SKM-1 (cell line): Measurements from ENCODE around the gene RHBDL1.
A peak's percentile ranks its signal among the peaks of the same experiment; 100 is the strongest.
"Not testable (repeated sequence)": the region's sequence is repeated elsewhere in the genome, so short reads cannot be mapped to it uniquely, and the experiment has no call there.

Experiments
- DNase-seq: peaks from one replicate; lab custom pipeline; 2025; ENCODE audit not compliant: unreplicated experiment; lab: John Stamatoyannopoulos, UW

Gene RHBDL1

GRCh38 chr16:704552-705380 lies 29.3 kb downstream of the RHBDL1 start:
- DNase-seq, result no peak

- no peak for DNase-seq
Observed at GRCh38 chr16:705431-706188, 30.1 kb downstream of the RHBDL1 start, which contains the start of gene FBXL16. TSS of gene FBXL16 (minus strand) at chr16:705801. CDS start at chr16:697405, 8,396 bp downstream.

DNA sequence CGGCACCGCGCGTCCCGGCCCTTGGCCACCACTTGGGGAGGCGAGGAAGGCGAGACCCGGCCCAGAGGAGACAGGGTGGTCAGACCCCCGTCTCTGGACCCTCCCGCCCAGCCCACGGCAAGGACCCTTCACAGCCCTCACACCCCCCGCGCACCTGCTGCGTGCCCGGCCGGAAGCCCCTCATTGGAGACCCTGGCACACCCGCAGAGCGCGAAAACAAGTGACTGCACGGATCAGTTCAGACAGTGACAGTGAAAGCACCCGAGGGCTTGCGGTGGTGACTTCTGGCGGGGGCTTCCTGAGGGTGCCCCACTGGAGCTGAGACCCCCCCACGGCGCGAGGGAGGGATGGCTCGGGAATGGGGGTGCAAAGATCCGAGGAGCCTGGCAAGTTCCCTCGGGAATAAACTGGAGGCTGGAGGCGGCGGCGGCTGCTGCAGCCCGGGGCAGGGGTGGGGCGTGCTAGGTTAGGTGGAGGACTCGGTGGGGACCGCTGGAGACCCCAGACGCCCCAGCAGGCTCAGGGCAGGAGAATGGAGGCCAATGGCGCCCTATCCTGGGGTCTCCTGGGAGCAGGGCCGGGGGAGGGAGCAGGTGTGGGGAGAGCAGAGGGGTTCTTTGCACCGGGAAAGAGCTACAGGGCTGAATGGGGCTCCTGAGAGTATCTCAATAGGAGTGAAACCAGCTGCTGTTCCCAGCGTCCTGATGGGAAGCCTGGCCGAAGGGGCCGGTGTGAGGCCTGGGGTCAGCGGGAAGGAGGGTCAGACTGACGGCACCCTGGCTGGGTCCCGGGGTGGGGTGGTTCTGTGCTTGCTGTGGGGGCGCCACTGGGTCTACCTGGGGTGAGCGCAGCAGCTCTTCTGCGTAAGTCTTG lies 31.0 kb downstream of the RHBDL1 start:
- DNase-seq, result no peak

GRCh38 chr16:707062-707538 lies 31.6 kb downstream of the RHBDL1 start:
- no peak for DNase-seq

DNA sequence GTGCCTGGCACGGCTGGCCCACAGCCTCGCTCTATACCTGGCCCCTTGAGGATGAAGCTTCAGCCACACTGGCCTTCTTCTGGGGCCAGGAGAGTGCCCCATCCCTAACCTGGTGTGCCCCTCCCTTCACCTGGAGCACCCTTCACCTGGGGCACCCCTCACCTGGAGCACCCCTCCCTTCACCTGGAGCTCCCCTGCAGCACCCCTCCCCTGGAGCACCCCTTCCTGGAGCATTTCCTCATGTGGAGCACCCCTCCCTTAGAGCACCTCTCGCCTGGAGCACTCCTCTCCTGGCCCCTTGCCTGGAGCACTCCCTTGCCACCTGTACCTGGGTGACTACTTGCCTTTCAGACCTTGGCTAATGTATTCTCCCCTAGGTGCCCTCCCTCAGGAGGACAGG lies 32.5 kb downstream of the RHBDL1 start:
- no peak for DNase-seq

DNA sequence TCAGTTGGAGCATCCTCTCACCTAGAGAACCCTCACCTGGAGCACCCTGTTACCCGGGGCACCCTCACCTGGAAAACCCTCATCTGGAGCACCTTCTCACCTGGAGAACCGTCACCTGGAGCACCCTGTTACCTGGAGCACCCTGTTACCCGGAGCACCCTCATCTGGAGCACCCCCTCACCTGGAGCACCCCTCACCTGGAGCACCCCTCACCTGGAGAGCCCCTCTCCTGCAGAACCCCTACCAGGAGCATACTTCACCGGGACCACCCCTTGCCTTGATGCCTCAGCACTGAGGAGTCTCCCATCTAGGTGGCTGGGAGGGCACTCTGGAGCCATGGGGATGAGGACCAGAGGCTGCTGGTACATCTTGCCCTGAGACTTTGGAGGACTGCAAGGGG lies 33.5 kb downstream of the RHBDL1 start:
- no peak for DNase-seq

DNA sequence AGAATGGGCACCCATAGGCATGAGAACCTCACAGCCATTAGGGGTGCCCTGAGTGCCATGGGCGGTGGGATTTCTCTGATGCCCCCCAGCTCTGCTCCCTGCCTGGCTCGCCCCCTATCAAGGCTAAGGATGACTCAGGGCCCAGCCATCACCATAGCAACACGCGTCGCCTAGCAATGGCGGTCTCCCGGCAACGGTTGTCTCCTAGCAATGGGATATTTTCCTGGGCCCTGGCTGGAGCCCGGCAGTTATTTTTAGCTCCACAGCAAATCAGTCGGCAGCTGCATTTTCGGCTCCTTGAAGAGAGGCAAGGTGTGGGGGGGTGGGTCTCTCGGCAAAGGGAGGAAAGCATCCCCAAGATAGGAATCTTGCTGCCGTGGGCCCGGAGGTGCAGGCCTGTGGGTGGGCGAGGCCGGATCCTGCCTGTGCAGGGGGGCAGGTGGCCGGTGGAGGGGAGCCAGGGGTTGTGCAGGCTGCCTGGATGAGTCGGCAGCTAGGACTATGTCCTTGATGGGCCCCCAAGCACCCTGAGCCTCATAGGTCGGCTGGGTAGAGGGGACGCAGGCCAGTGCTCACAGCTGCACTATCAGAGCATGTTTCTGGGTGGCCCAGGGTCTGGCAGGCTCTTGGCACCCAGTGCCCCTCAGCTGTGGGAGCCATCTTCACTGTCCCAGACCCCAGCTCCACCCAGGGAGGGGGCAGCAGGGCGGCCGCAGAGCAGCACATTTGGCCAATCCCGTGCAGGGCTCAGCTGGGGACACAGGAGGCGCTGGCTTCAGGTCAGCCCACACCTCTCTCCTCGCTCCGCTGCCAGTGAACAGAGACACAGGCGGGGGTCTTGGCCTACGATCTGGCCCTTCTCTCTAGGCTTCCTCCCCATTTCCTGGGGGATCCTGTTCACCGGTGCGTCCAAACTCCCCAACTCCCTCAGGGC lies 34.4 kb downstream of the RHBDL1 start:
- no peak for DNase-seq

GRCh38 chr16:710500-711075 lies 35.1 kb downstream of the RHBDL1 start:
- no peak for DNase-seq

- no peak for DNase-seq
Observed at GRCh38 chr16:711084-711483, 35.6 kb downstream of the RHBDL1 start.

DNA sequence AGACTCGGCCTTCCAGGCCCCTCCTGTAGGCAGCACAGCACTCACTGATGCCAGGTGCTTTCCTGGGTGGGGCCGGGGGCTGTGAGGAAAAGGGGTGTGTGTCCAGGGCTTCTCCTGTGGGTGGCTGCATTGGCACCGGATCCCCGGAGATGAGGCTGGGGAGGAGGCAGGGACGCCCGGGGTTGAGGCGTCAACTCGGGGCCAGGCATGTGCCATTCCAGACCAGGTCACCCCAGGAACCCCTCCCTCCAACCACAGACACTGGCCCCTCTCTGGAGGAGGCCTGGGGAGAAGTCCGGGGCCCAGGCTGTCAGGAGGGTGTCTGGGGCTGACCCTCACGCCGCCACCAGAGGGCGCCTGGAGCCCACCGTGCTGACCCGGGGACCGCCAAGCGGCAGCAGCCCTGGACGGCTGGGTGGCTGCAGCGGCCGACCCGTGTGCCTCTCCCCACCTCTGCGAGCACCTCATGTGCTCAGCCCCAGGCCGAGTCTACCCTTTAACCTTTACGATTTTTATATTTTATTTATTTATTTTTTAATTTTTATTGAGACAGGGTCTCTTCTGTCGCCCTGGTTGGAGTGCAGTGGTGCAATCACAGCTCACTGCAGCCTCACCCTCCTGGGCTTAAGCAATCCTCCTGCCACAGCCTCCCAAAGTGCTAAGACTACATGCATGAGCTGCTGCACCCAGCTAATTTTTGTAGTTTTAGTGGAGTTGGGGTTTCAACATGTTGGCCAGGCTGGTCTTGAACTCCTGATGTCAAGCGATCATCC lies 36.3 kb downstream of the RHBDL1 start:
- peak; percentile 63 for DNase-seq

DNA sequence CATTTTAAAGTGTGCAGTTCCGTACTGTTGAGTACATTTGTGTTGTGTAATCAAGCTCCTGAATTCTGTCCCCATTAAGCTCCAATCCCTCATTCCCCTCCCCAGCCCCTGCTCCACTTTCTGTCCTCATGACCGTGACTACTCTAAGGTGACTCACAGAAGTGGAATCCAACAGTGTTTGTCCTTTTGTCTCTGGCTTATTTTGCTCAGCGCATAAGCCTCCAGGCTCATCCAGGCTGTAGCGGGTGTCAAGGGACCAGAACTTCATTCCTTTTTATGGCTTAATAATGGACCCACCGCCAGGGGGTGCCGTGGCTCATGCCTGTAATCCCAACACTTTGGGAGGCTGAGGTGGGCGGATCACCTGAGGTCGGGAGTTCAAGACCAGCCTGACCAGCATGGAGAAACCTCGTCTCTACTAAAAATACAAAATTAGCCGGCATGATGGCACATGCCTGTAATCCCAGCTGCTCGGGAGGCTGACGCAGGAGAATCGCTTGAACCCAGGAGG lies 37.3 kb downstream of the RHBDL1 start:
- DNase-seq, result not testable (repeated sequence)

DNA sequence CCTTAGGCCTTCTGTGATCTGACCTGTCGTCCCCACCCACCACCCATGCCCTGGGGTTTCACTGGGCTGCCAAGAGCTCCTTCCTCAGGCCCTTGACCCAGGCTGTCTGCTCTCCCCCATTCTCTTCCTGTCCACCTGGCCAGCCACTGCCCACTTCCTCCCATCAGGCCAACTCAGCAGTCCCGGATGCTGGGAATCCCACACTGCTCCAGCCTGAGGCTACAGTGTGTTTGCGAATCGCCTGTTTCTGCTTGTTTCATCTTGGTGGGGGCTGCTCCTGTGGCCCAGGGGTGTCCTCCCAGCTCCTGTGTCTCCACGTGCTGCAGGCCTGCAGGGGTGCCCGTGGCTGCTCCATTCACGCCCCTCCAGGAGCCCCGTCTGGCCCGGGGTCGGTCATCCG lies 38.6 kb downstream of the RHBDL1 start:
- no peak for DNase-seq

DNA sequence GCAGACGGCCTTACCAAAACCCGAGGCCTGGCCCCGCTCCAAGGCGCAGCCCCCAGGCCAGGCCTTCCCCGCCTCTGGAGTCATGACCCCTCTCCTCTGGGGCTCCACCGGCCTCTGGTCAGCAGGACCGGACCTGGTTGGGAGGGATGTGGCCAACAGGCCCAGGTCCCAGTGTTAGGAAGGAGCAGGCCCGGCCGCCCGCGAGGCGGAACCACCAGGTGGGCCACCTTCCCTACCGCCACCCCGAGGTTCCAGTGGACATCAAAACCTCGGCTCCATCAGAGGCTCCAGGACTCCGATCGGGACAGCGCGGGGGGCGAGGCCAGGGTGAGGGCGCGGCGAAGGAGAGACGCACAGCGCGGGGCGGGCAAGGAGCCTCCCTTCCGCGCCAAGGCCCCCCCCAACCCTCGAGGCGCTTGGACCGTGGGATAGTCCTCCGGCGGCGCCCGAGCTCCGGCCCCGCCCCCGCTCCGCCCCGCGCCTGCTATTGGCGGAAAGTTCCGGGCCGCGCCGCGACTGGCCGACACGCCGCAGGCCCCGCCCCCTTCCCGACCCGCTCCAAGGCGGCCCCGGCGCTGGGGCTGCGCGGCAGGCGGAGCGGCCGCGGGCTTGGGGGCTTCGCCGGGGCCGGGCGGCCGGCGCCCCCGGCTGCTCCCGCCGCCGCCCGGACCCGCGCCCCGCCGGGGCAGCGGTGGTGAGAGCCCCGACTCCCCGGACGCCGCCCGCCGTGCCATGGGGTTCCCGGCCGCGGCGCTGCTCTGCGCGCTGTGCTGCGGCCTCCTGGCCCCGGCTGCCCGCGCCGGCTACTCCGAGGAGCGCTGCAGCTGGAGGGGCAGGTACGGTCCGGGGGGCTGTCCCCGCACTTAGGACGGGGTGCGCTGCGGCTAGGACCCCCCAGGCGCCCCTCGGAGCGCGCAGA lies 39.3 kb downstream of the RHBDL1 start, which contains the start of gene METRN:
Gene METRN (plus strand): TSS at position 561 of the 919 bp plus-strand sequence. CDS start 172 bp downstream, at position 733.
- DNase-seq, result peak; percentile 77

- no peak for DNase-seq
Observed at GRCh38 chr16:715477-716199, 40.2 kb downstream of the RHBDL1 start.

DNA sequence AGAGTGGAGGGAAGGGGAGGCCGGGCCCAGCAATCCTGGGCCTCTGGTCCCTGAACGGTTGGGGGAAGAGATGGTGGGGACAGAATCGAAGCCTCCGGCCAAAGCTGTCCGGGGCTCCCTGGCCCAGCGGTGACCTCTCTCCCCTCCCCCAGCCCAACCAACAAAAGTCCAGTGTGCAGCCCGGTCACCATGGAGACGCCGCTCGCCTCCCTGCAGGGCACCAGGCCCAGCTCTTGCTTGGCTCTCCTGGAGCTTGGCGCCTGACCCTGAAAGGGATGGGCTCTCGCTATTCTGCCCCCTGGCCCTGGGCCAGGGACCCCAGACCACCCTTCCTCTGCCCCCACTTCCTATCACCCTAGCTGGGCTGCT lies 40.7 kb downstream of the RHBDL1 start:
- no peak for DNase-seq

GRCh38 chr16:716768-717325 lies 41.4 kb downstream of the RHBDL1 start:
- DNase-seq, result no peak
